Liver (tissue), 9 donors: Measurements from ENCODE around the gene ZNF552. TPM values are rescaled to one million over a fixed set of nuclear protein-coding genes. Genes with fewer than 3 reads are reported as not detected.

ENCODE experiments used
- DNase-seq: peaks from one replicate; pipeline ENCODE4 v3.0.0-alpha.2; 2017; ENCODE audit warnings: low spot score
- H3K27ac ChIP-seq, 2 donors: one replicate each; pipeline ENCODE4 v1.7.0; 2013; ENCODE audit warnings: inconsistent platforms in 2 of 2, low read length in 2 of 2, control low read depth in 1 of 2, low read depth in 1 of 2, mild to moderate bottlenecking in 1 of 2
- H3K27me3 ChIP-seq, 4 donors: one replicate each; pipeline versions ENCODE4 v1.6.1 to v1.7.0; 2013; ENCODE audit warnings: low read length in 3 of 4, inconsistent platforms in 1 of 4, mild to moderate bottlenecking in 1 of 4, moderate library complexity in 1 of 4; ENCODE audit not compliant: control insufficient read depth in 4 of 4, insufficient read depth in 4 of 4
- H3K36me3 ChIP-seq, 4 donors: one replicate each; pipeline versions ENCODE4 v1.6.1 to v1.7.0; 2013; ENCODE audit warnings: low read length in 3 of 4, mild to moderate bottlenecking in 3 of 4, low read depth in 1 of 4, moderate library complexity in 1 of 4; ENCODE audit not compliant: control insufficient read depth in 4 of 4, insufficient read depth in 3 of 4
- H3K4me1 ChIP-seq, 4 donors: one replicate each; pipeline versions ENCODE4 v1.6.1 to v1.7.0; 2013; ENCODE audit warnings: low read length in 3 of 4, mild to moderate bottlenecking in 3 of 4, moderate library complexity in 1 of 4; ENCODE audit not compliant: control insufficient read depth in 4 of 4, insufficient read depth in 4 of 4
- H3K4me3 ChIP-seq, 3 donors: one replicate each; pipeline versions ENCODE4 v1.6.1 to v1.7.0; 2013; ENCODE audit warnings: low read length in 3 of 3, control low read depth in 1 of 3, low read depth in 1 of 3, mild to moderate bottlenecking in 1 of 3
- H3K9ac ChIP-seq, 2 donors: one replicate each; pipeline ENCODE4 v1.7.0; 2013; ENCODE audit warnings: low read length in 2 of 2, mild to moderate bottlenecking in 2 of 2, moderate library complexity in 2 of 2, control low read depth in 1 of 2, low read depth in 1 of 2
- H3K9me3 ChIP-seq, 4 donors: one replicate each; pipeline versions ENCODE4 v1.6.1 to v1.7.0; 2013; ENCODE audit warnings: low read length in 3 of 4; ENCODE audit not compliant: control insufficient read depth in 4 of 4
- ATF3 ChIP-seq: IDR thresholded peaks from 2 replicates; pipeline ENCODE4 v1.6.1; 2016; ENCODE audit warnings: antibody characterized with exemption
- CTCF ChIP-seq: fragments of 150-350 bp; IDR thresholded peaks from 2 replicates; pipeline ENCODE4 v1.5.1; 2017; ENCODE audit warnings: improper control_type of control experiment, low read depth, low read length; ENCODE audit not compliant: missing input control
- FOXA1 ChIP-seq: IDR thresholded peaks from 2 replicates; pipeline ENCODE4 v1.6.1; 2016; ENCODE audit warnings: antibody characterized with exemption
- FOXA2 ChIP-seq: IDR thresholded peaks from 2 replicates; pipeline ENCODE4 v1.6.1; 2016; ENCODE audit warnings: antibody characterized with exemption
- GABPA ChIP-seq, 2 donors: IDR thresholded peaks in 1 of 2; conservative IDR thresholded peaks in 1 of 2; 2 replicates each; pipeline ENCODE4 v1.6.1; 2016; ENCODE audit warnings: antibody characterized with exemption in 2 of 2, mild to moderate bottlenecking in 1 of 2, moderate library complexity in 1 of 2
- HNF4A ChIP-seq, 2 donors: conservative IDR thresholded peaks; 2 replicates each; pipeline ENCODE4 v1.6.1; 2016; ENCODE audit warnings: antibody characterized with exemption in 2 of 2, mild to moderate bottlenecking in 2 of 2
- HNF4G ChIP-seq: IDR thresholded peaks from 2 replicates; pipeline ENCODE4 v1.6.1; 2016; ENCODE audit warnings: antibody characterized with exemption
- JUND ChIP-seq, 2 donors: IDR thresholded peaks; 2 replicates each; pipeline ENCODE4 v1.6.1; 2016; ENCODE audit warnings: antibody characterized with exemption in 2 of 2
- MAX ChIP-seq: IDR thresholded peaks from 2 replicates; pipeline ENCODE4 v1.6.1; 2016; ENCODE audit warnings: antibody characterized with exemption
- NR2F2 ChIP-seq: IDR thresholded peaks from 2 replicates; pipeline ENCODE4 v1.6.1; 2016; ENCODE audit warnings: antibody characterized with exemption
- RXRA ChIP-seq, 2 donors: IDR thresholded peaks; 2 replicates each; pipeline ENCODE4 v1.6.1; 2017 to 2018; ENCODE audit warnings: antibody characterized with exemption in 2 of 2, mild to moderate bottlenecking in 1 of 2
- SP1 ChIP-seq: IDR thresholded peaks from 2 replicates; pipeline ENCODE4 v1.6.1; 2018; ENCODE audit warnings: antibody characterized with exemption, mild to moderate bottlenecking
- TAF1 ChIP-seq: conservative IDR thresholded peaks from 2 replicates; pipeline ENCODE4 v1.6.1; 2016; ENCODE audit warnings: antibody characterized with exemption, mild to moderate bottlenecking
- YY1 ChIP-seq: IDR thresholded peaks from 2 replicates; pipeline ENCODE4 v1.6.1; 2016; ENCODE audit warnings: antibody characterized with exemption, mild to moderate bottlenecking
- ZBTB33 ChIP-seq: IDR thresholded peaks from 2 replicates; pipeline ENCODE4 v1.6.1; 2016; ENCODE audit warnings: antibody characterized with exemption
- WGBS: extraction: QIAGEN DNeasy Blood & Tissue Kit; methylation state at CpG from one replicate; pipeline ENCODE4 v1.1.7; 2013; 5-methylcytosine and 5-hydroxymethylcytosine counted together
- polyA plus RNA-seq, 2 donors: library from polyadenylated mRNA; stranded (reverse) in 1 of 2; unstranded in 1 of 2; fragments of 200-250 nt in 1 of 2; fragments of >200 nt in 1 of 2; fragmentation: Nextera tagmentation in 1 of 2; extraction: Ambion mirVana in 1 of 2; gene quantifications; one replicate each; pipeline versions ENCODE4 v1.2.1 to v1.2.3, GENCODE V29; 2013 to 2015
- total RNA-seq, 2 donors: library from RNA; depleted of rRNA; stranded (reverse); fragments of >200 nt; gene quantifications; one replicate each; pipeline ENCODE4 v1.2.3, GENCODE V29; 2014
- TF ChIP-seq, protein P1 (sequence below): IDR thresholded peaks from 2 replicates; pipeline ENCODE4 v1.6.1; 2016; ENCODE audit warnings: antibody characterized with exemption, mild to moderate bottlenecking
- donor health status: healthy.
- donor health status: healthy.
- donor health status: healthy.
- donor health status: healthy.
- donor health status: healthy.

Gene ZNF552
- total and polyA plus RNA-seq, 4 donors = 3.1 to 16.1 (median 5.4) TPM

DNA sequence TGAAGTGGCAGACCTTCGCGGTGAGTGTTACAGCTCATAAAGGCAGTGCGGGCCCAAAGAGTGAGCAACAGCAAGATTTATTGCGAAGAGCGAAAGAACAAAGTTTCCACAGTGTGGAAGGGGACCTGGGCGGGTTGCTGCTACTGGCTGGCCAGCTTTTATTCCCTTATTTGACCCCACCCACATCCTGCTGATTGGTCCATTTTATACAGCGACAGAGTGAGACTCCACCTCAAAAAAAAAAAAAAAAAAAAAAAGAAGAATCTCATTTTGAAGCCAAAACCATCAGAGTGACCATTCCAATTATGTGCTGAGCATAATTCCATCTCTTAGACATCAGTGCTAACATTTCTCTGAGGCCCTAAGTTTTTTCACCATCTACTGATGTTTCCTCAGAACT lies 1.9 kb upstream of the ZNF552 start:
- TF ChIP-seq ATF3 = no peak
- no peak for TF ChIP-seq FOXA1
- TF ChIP-seq FOXA2 = no peak
- TF ChIP-seq, protein P1, sequence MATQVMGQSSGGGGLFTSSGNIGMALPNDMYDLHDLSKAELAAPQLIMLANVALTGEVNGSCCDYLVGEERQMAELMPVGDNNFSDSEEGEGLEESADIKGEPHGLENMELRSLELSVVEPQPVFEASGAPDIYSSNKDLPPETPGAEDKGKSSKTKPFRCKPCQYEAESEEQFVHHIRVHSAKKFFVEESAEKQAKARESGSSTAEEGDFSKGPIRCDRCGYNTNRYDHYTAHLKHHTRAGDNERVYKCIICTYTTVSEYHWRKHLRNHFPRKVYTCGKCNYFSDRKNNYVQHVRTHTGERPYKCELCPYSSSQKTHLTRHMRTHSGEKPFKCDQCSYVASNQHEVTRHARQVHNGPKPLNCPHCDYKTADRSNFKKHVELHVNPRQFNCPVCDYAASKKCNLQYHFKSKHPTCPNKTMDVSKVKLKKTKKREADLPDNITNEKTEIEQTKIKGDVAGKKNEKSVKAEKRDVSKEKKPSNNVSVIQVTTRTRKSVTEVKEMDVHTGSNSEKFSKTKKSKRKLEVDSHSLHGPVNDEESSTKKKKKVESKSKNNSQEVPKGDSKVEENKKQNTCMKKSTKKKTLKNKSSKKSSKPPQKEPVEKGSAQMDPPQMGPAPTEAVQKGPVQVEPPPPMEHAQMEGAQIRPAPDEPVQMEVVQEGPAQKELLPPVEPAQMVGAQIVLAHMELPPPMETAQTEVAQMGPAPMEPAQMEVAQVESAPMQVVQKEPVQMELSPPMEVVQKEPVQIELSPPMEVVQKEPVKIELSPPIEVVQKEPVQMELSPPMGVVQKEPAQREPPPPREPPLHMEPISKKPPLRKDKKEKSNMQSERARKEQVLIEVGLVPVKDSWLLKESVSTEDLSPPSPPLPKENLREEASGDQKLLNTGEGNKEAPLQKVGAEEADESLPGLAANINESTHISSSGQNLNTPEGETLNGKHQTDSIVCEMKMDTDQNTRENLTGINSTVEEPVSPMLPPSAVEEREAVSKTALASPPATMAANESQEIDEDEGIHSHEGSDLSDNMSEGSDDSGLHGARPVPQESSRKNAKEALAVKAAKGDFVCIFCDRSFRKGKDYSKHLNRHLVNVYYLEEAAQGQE = no peak
- no peak for TF ChIP-seq ZBTB33
- TF ChIP-seq TAF1 = no peak
- Histone ChIP-seq H3K9ac (no peak overlapping the region), H3K4me1 (peaks cover 3 to 33% (median 16%) of the 10 kb centered on the region in 4 donors), H3K27me3 (no peaks in the 10 kb centered on the region), H3K9me3 (no peaks in the 10 kb centered on the region), H3K36me3 (peaks cover 0 to 5% (median 0%) of the 10 kb centered on the region in 4 donors), H3K27ac (no peak overlapping the region), H3K4me3 (no peak overlapping the region)
- WGBS = 94% methylated on average over 7 of the region's 7 CpGs
- DNase-seq = no peak

- H3K27ac ChIP-seq = no peak overlapping the region
- H3K4me1 ChIP-seq = peaks cover 3 to 29% (median 9%) of the 10 kb centered on the region in 4 donors
- H3K9me3 ChIP-seq = no peaks in the 10 kb centered on the region
- no peaks in the 10 kb centered on the region for H3K27me3 ChIP-seq
- H3K36me3 ChIP-seq = peaks cover 0 to 6% (median 0%) of the 10 kb centered on the region in 4 donors
- peak overlapping the region in 2 of 3 donors; percentile 63 to 85 for H3K4me3 ChIP-seq
- peak overlapping the region in 1 of 2 donors; percentile 95 for H3K9ac ChIP-seq
- 84% methylated on average over 17 of the region's 17 CpGs for WGBS
- no peak for DNase-seq
- TF ChIP-seq MAX (no peak), RXRA (IDR thresholded peaks at IDR 0.05) (no peak), FOXA2 (no peak), HNF4G (no peak), HNF4A (conservative IDR thresholded peaks at IDR 0.05) (no peak), YY1 (no peak), ATF3 (no peak), ZBTB33 (no peak), SP1 (no peak), NR2F2 (no peak), GABPA (IDR thresholded peaks at IDR 0.05 in 1 of 2, conservative IDR thresholded peaks at IDR 0.05 in 1 of 2) (no peak), JUND (IDR thresholded peaks at IDR 0.05) (no peak), CTCF (no peak)
- TF ChIP-seq, protein P1 = no peak
Measured at GRCh38 chr19:57815247-57816075, 748 bp upstream of the ZNF552 start.
